AG09319 (cell line): ENCODE measurements around the gene KIAA1614.

Experiments
- DNase-seq: peaks from one replicate; pipeline ENCODE4 v3.0.0-alpha.2; 2010; ENCODE audit warnings: low read depth; ENCODE audit errors: extremely low read depth
- TF ChIP-seq, protein P1 (sequence below): IDR thresholded peaks from 2 replicates; pipeline ENCODE4 v1.5.1; 2011; ENCODE audit warnings: low read depth, mild to moderate bottlenecking, inconsistent platforms, low read length, moderate library complexity

Gene KIAA1614

DNA sequence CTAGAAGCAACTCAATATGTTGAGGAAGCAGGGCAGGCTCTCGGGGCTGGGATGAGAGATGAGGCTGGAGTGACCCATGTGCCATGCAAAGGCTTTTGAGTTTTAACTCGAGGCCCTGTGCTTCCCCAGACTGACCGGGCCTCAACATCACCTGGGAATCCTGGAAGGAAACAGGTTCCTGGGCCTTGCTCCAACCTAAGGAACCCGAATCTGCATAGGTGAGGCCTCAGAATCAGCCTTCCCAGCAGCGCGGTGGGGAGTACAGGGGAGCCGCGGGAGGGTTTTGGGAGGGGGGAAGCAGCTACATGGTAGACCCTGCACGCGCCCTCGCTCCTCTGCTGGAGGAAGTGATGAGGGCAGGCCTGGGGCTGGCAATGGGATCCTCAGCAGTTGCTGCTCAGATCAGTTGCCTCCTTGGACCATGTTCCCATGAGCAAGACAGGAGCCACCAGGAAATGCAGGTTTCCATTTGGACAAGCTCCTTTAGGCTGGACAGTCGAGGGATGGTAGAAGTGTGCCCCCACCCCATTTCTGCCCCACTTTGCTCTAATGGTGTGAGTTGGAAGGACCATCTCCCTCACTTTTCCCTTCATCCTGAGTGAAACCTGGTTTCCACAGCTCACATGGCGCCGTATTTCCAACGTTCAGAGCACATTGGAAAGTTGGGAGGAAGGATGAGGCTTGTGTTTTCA lies 4.5 kb upstream of the KIAA1614 start:
- TF ChIP-seq, protein P1, sequence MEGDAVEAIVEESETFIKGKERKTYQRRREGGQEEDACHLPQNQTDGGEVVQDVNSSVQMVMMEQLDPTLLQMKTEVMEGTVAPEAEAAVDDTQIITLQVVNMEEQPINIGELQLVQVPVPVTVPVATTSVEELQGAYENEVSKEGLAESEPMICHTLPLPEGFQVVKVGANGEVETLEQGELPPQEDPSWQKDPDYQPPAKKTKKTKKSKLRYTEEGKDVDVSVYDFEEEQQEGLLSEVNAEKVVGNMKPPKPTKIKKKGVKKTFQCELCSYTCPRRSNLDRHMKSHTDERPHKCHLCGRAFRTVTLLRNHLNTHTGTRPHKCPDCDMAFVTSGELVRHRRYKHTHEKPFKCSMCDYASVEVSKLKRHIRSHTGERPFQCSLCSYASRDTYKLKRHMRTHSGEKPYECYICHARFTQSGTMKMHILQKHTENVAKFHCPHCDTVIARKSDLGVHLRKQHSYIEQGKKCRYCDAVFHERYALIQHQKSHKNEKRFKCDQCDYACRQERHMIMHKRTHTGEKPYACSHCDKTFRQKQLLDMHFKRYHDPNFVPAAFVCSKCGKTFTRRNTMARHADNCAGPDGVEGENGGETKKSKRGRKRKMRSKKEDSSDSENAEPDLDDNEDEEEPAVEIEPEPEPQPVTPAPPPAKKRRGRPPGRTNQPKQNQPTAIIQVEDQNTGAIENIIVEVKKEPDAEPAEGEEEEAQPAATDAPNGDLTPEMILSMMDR, result no peak
- DNase-seq, result no peak

DNA sequence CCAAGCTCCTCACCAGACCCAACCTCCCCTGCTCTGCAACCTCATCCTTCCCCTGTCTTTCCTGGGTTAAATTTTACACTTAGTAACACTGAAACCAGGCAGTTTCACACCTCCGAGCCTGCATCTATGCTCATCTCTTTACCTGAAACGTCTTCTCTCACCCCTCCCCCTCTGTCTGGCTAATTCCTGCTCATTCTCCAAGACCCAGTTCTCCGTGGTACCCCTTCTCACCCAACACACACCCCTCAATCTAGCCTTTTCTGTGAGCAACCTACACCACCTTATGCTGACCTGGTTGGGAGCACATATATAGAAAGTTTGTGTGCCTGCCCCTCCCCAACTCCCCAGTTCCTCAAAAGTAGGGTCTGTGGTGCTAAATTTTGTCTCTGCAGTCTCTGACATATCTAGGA lies 3.7 kb upstream of the KIAA1614 start:
- no peak for DNase-seq
- TF ChIP-seq, protein P1, result no peak

DNA sequence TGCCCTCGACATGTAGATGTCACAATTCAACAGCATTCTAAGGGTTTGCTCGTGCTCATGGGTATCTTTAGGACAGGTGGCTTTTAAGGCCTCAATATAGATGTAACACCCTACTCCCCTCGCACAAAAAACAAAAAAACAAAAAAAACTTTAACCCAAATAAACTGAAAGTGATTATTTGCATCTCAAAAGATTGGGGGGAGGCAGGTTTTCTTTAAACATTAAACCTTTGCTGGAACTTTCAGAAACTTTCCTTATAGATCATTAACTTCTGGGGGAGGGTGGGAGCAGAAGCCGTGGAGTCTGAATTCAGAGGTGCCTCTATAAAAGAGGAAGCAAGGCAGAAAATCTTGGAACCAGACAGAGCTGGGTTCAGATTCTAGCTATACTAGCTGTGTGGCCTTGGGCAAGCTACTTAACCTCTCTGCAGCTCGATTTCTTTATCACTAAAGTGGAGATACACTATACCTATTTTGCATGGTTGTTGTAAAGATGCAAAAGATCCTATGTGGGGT lies 3.2 kb upstream of the KIAA1614 start:
- TF ChIP-seq, protein P1, result no peak
- no peak for DNase-seq

DNA sequence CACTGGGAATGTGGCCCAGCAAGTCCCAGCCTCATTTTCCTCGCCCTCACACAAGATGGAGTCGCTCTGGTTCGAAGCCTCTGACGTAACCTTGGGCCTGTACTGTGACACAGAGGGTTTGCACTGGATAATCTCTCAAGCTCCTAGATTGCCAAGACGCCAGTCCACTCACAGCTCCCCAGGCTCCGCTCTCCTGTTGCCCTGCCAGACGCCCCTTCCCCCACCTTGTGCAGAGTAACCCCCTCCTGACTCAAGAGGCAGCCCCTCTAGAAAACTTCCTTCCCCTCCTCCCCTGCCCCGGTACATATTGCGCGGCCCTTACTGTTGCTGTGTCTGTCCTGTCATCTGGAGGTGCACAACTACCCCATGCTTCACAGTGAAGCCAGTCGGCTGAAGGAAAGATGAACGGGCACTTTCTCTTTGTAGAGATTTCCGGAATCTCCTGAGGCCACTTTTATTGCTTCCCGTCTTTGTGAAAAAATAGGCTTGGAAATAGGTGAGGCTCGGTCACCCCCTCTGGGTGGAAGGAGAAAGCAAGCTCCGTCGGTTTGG lies 981 bp upstream of the KIAA1614 start:
- TF ChIP-seq, protein P1, result no peak
- no peak for DNase-seq

DNA sequence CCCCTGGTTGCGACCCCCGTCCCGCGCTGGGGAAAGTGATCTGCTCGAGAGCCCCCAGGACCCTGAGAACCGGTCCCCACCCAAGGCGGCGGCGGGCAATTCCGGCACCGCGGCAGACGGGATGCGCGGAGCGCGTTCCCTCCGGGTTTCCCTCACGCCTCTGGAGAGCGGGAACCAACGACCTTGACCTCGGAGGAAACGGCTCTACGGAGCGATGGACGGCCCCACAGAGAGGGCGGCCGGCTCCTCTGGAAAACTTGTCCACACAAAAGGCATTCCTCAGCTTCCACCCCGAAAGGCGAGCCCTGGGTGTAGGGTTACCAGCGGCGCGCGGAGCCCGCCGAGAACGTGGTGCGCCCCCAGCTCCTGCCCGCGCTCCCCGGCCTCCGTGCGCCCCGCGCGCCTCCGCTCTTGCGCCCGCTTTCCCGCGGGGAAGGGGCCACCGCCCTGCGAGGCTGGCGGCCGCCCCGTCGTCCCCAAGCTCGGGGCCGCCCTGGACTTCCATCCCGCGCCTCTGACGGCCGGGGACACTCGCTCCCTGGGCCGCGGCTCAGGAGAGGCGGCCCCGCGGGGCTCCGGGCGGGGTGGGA lies 391 bp upstream of the KIAA1614 start:
- TF ChIP-seq, protein P1, result no peak
- no peak for DNase-seq

DNA sequence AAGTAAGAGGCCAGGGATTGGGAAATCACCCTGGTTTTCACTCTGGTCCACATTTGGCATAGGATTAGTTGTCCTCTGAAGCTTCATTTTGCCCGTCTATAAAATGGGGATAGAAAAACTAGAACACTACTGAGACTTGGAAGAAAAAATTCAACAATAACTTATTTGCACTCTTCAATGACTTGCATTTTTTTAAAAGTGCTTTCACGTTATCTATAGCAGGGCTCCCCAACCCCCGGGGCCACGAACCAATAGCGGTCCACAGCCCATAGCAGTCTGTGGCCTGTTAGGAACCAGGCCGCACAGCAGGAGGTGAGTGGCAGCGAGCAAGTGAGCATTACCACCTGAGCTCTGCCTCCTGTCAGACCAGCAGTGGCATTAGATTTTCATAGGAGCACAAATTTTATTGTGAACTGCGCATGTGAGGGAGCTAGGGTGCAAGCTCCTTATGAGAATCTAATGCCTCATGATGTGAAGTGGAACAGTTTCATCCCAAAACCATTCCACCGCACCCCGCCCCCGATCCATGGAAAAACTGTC lies 2.8 kb downstream of the KIAA1614 start:
- DNase-seq, result no peak
- TF ChIP-seq, protein P1, result no peak
